Upper lobe of left lung (tissue), 6 donors: Measurements from ENCODE around the gene LIN37. TPM values are rescaled to one million over a fixed set of nuclear protein-coding genes. Genes with fewer than 3 reads are reported as not detected.

Source experiments
- ATAC-seq, 2 donors: fragments of 200-7000 bp; cut with Tn5 transposase; one replicate each; pipeline ENCODE4 v1.9.1; 2022; ENCODE audit warnings: mild to moderate bottlenecking in 2 of 2, moderate library complexity in 2 of 2; ENCODE audit not compliant: low FRiP score in 2 of 2
- DNase-seq, 2 donors: peaks; one replicate each; pipeline ENCODE4 v3.0.0-alpha.2; 2019 to 2020
- H3K27ac ChIP-seq, 4 donors: fragments of 200-600 bp; sonication (generic); one replicate each; pipeline ENCODE4 v1.5.1; 2016 to 2019
- H3K27me3 ChIP-seq, 4 donors: fragments of 200-600 bp; sonication (generic); one replicate each; pipeline ENCODE4 v1.5.1; 2017 to 2019
- H3K36me3 ChIP-seq, 4 donors: fragments of 200-600 bp; sonication (generic); one replicate each; pipeline ENCODE4 v1.5.1; 2016 to 2019
- H3K4me1 ChIP-seq, 4 donors: fragments of 200-600 bp; sonication (generic); one replicate each; pipeline ENCODE4 v1.5.1; 2018 to 2019
- H3K4me3 ChIP-seq, 4 donors: fragments of 200-600 bp; sonication (generic); one replicate each; pipeline ENCODE4 v1.5.1; 2017 to 2019; ENCODE audit warnings: mild to moderate bottlenecking in 2 of 4, moderate library complexity in 1 of 4
- H3K9me3 ChIP-seq, 4 donors: fragments of 200-600 bp; sonication (generic); one replicate each; pipeline ENCODE4 v1.5.1; 2018 to 2019
- CTCF ChIP-seq, 6 experiments: fragments of 450-650 bp in 4 of 6; fragments of 200-600 bp in 2 of 6; sonication (generic) in 2 of 6; IDR thresholded peaks; one replicate each; pipeline ENCODE4 v1.5.1; 2016 to 2019; ENCODE audit warnings: antibody characterized with exemption in 6 of 6
- EP300 ChIP-seq, 4 donors: sonication (generic); formaldehyde crosslinking; IDR thresholded peaks; one replicate each; pipeline ENCODE4 v1.5.1; 2017; ENCODE audit warnings: antibody characterized with exemption in 4 of 4, control low read depth in 2 of 4
- POLR2A ChIP-seq, 4 donors: fragments of 450-650 bp; IDR thresholded peaks; one replicate each; pipeline ENCODE4 v1.5.1; 2016 to 2017; ENCODE audit warnings: antibody characterized with exemption in 4 of 4, mild to moderate bottlenecking in 2 of 4
- POLR2AphosphoS5 ChIP-seq, 2 donors: sonication (generic); formaldehyde crosslinking; IDR thresholded peaks; one replicate each; pipeline ENCODE4 v1.5.1; 2017; ENCODE audit warnings: antibody characterized with exemption in 2 of 2
- WGBS, 2 donors: methylation state at CpG; one replicate each; pipeline ENCODE4 v1.1.5; 2017 to 2018; 5-methylcytosine and 5-hydroxymethylcytosine counted together
- total RNA-seq, 6 donors: library from RNA; depleted of rRNA in 4 of 6; stranded (reverse); fragments of >200 nt in 4 of 6; gene quantifications; one replicate each; pipeline versions ENCODE4 v1.1.0 to v1.2.1, GENCODE V29; 2016 to 2021
- donor health status: DM: no; HTN: no; CAD: no; lungs with moderate emphysema.
- donor health status: DM: no; HTN: yes; CAD: no; lungs with severe emphysema.

The LIN37 gene
- total RNA-seq, 6 donors from 2014 or later: 4.0 to 16.9 (median 10.9) TPM

DNA sequence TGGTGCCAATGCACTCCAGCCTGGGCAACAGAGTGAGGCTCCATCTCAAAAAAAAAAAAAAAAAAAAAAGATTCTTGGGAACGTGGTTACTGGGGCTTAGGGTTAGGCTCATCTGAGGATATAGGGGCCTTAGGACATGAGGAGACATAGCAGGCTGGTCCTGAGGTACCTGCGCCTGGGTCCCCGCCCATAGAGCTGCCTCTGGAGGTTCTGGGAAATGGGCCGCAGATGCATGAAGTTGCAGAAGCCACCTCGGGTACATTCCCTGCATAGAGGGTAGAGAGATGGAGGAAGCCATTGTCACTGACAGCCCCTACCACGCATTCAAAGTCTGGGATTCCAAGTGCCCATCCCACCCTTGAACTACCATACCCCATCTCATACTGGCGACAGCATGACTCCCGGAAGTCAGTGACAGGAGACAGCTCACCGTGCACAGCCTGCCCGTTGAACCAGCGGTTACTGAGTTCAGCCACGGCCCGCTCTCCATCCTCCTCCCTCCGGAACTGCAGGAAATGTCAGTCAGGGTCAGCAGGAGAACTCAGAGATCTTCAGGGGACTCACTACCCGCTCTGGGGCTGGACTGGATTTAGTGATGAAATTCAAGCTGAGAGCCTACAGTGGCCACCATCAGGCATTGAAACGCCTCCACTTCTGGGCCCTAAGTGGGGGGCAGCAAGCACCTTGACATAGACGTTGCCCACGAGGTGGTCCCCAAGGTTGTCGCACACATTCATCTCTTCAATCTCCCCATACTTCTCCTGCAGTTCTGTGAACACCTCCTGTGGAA, 4.5 kb upstream of the LIN37 start:
- WGBS, 2 donors: 89 to 94% methylated on average over 15 to 19 of the region's 19 CpGs
- DNase-seq (no peak), ATAC-seq (no peak)
- TF ChIP-seq CTCF (IDR thresholded peaks at IDR 0.05) (no peak), EP300 (IDR thresholded peaks at IDR 0.05) (no peak), POLR2A (IDR thresholded peaks at IDR 0.05) (no peak), POLR2AphosphoS5 (IDR thresholded peaks at IDR 0.05) (no peak)
- Histone ChIP-seq H3K36me3 (peaks cover 0 to 8% (median 2%) of the 10 kb centered on the region in 4 donors), H3K4me1 (peaks cover 37 to 67% (median 52%) of the 10 kb centered on the region in 4 donors), H3K4me3 (peak overlapping the region in 3 of 4 donors; percentile 63 to 91 (median 87)), H3K9me3 (no peaks in the 10 kb centered on the region), H3K27ac (peak overlapping the region; percentile 99 to 100 (median 100)), H3K27me3 (no peaks in the 10 kb centered on the region)

DNA sequence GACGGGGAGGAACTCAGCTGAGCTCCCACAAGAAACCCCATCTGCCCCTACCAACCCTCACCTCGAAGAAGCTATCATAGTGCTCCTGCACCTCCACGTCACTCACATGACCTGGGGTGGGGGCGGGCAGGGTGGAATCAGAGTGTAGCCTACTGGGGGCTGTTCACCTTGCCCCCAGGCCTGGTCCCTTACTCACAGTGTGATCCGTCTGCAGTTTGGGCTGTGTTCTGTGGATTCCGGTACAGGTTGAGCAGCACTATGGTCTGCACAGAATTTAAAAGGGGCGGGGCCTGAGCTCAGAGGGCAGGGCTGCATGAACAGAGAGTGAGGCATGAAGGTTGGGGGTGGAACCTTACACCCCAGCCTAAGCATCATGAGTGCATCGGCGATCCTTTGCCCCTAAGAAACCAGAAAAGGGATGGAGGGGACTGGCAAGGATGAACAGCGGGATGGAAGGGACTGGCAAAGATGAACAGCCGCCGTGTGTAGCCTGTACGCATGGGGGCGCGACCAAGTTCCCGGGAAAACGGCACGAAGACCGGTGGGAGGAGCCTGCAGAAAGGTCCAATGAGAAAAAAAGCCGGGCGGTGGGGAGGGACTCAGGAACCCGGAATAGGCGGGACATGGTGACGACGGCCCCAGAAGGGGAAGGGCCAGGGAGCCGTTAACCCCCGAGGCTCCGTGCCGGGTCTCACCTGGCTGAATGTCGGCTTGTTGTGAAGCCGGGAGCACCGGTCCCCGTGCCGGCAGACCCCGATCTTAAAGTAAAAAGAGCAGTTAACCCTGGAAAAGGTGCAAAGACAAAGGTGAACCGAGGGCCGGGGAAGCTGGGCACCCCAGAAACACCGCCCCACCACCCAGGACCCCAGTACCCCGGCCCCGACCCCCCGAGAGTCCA, 3.7 kb upstream of the LIN37 start:
- Histone ChIP-seq H3K9me3 (no peaks in the 10 kb centered on the region), H3K4me3 (peak overlapping the region; percentile 63 to 91 (median 76)), H3K4me1 (peaks cover 42 to 69% (median 53%) of the 10 kb centered on the region in 4 donors), H3K27ac (peak overlapping the region; percentile 99 to 100 (median 100)), H3K27me3 (no peaks in the 10 kb centered on the region), H3K36me3 (peaks cover 0 to 4% (median 0%) of the 10 kb centered on the region in 4 donors)
- ATAC-seq (peak; percentile 87 to 91), DNase-seq (peak; percentile 92 to 98)
- peak in 5 of 6 experiments; percentile 19 to 52 (median 40) for TF ChIP-seq CTCF (IDR thresholded peaks at IDR 0.05)
- TF ChIP-seq EP300 (IDR thresholded peaks at IDR 0.05): no peak
- peak in 1 of 2 donors; percentile 5 for TF ChIP-seq POLR2AphosphoS5 (IDR thresholded peaks at IDR 0.05)
- peak in 1 of 4 donors; percentile 88 for TF ChIP-seq POLR2A (IDR thresholded peaks at IDR 0.05)
- WGBS, 2 donors: 7 to 9% methylated on average over 32 to 41 of the region's 41 CpGs

DNA sequence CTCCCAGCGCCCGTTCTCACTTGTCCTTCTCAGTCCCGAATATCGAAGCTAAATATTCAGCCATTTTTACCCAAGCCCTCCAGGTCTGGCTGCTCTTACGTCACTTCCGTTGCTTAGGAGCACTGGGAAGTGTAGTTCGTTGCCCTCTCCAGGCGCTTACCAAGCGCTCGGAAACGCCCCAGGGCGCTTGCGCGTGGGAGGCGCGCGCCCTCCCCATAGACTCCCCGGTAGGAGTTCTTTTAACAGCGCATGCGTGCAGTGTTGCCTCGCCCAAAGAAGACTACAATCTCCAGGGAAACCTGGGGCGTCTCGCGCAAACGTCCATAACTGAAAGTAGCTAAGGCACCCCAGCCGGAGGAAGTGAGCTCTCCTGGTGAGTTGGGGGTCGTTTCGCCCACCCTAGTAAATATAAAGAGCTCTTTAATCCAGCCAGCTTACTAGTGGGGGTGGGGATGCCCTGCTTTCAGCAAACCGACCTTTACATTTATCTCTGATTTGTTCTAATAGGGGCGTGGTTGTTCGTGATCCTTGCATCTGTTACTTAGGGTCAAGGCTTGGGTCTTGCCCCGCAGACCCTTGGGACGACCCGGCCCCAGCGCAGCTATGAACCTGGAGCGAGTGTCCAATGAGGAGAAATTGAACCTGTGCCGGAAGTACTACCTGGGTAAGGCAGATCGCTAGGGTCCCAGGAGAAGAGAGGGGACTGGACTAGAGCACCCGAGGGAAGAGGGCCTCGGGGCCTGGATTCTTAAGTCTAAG, 2.9 kb upstream of the LIN37 start, which contains the start of the genes PSENEN and U2AF1L4:
PSENEN (plus strand) TSS at position 324 of the 759 bp plus-strand sequence; CDS start at position 604, 280 bp downstream.
U2AF1L4 (minus strand) TSS at position 91 of the 759 bp plus-strand sequence; CDS start at position 64, 27 bp downstream.
- DNase-seq (peak; percentile 99), ATAC-seq (peak; percentile 89 to 93)
- Histone ChIP-seq H3K27ac (peak within 1 kb of the TSS; percentile 99 to 100 (median 100)), H3K4me1 (peaks cover 40 to 70% (median 52%) of the 10 kb centered on the region in 4 donors), H3K4me3 (peak within 1 kb of the TSS; percentile 63 to 91 (median 76)), H3K36me3 (peaks cover 0 to 4% (median 0%) of the 10 kb centered on the region in 4 donors), H3K9me3 (no peaks in the 10 kb centered on the region), H3K27me3 (no peaks in the 10 kb centered on the region)
- peak in 1 of 4 donors; percentile 48 for TF ChIP-seq POLR2A (IDR thresholded peaks at IDR 0.05)
- no peak for TF ChIP-seq EP300 (IDR thresholded peaks at IDR 0.05)
- peak in 2 of 6 experiments; percentile 3 to 28 for TF ChIP-seq CTCF (IDR thresholded peaks at IDR 0.05)
- peak in 1 of 2 donors; percentile 70 for TF ChIP-seq POLR2AphosphoS5 (IDR thresholded peaks at IDR 0.05)
- 1 to 2% methylated on average over 22 of the region's 40 CpGs for WGBS, 2 donors

- DNase-seq (no peak), ATAC-seq (no peak)
- no peak for TF ChIP-seq POLR2A (IDR thresholded peaks at IDR 0.05)
- TF ChIP-seq EP300 (IDR thresholded peaks at IDR 0.05): no peak
- no peak for TF ChIP-seq CTCF (IDR thresholded peaks at IDR 0.05)
- TF ChIP-seq POLR2AphosphoS5 (IDR thresholded peaks at IDR 0.05): no peak
- no peaks in the 10 kb centered on the region for H3K9me3 ChIP-seq
- no peaks in the 10 kb centered on the region for H3K27me3 ChIP-seq
- peak overlapping the region; percentile 99 to 100 (median 100) for H3K27ac ChIP-seq
- H3K4me1 ChIP-seq: peaks cover 39 to 66% (median 49%) of the 10 kb centered on the region in 4 donors
- peak overlapping the region; percentile 37 to 91 (median 75) for H3K4me3 ChIP-seq
- WGBS, 2 donors: 2 to 10% methylated on average over 4 of the region's 4 CpGs
- H3K36me3 ChIP-seq: peaks cover 0 to 4% (median 0%) of the 10 kb centered on the region in 4 donors
Observed at GRCh38 chr19:35746087-35746462, 2.3 kb upstream of the LIN37 start.
